ENCODE data around the gene OR6C65.
"Not testable (repeated sequence)": the region's sequence is repeated elsewhere in the genome, so short reads cannot be mapped to it uniquely, and the experiment has no call there.

The OR6C65 gene

DNA sequence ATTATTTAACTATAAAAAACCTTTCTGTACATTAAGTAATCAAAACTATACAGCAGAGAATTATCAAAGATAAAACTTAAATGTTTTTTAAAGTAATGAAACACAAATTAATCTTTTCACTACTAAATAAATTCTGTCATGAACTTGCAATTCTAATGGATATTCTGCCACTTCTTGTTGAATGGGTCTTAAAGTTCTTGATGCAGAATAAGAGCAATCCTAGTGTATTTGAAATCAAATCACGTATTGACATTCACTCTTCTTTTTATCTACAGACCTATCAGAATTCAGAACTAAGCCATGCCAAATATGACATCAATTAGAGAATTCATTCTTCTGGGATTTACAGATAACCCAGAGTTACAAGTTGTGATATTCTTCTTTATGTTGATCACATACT is at the start of gene OR6C65:
TSS of gene OR6C65 (plus strand) at position 301 of the 400 bp plus-strand sequence. CDS start at position 301, 0 bp downstream.
- no peak for DNase-seq

DNA sequence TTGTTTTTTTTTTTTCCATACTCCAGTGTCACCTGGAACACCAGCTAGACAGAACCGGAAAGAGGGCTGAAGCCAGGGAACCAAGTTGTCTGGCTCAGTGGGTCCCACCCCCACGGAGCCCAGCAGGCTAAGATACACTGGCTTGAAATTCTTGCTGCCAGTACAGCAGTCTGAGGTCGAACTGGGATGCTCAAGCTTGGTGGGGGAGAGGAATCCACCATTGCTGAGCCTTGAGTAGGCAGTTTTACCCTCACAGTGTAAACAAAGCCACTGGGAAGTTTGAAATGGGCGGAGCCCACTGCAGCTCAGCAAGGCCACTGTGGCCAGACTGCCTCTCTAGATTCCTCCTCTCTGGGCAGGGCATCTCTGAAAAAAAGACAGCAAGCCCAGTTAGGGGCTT is 45.0 kb upstream of the OR6C65 start:
- not testable (repeated sequence) for DNase-seq

DNA sequence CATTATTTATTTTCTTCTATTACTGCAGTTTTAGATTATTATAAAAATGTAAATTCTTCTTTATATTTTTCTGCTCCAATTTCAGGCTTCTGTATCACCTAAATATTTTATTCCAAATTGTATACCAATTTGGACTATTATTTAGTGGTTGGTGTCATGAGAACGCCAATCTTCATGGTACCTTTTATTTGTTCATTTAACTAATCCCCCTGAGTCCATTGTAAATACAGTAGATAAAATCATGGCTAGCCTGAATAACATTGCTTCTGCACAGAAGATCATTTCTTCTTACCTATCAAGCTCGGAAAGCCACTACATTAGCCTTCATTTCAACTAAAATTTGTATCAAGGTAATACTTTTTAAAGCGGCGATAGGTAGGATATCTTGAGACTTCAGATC is 37.7 kb upstream of the OR6C65 start, which contains the start of gene OR6C75:
TSS of gene OR6C75 (plus strand) at position 301 of the 400 bp plus-strand sequence. CDS start 2,136 bp downstream, outside the sequence.
- no peak for DNase-seq

DNA sequence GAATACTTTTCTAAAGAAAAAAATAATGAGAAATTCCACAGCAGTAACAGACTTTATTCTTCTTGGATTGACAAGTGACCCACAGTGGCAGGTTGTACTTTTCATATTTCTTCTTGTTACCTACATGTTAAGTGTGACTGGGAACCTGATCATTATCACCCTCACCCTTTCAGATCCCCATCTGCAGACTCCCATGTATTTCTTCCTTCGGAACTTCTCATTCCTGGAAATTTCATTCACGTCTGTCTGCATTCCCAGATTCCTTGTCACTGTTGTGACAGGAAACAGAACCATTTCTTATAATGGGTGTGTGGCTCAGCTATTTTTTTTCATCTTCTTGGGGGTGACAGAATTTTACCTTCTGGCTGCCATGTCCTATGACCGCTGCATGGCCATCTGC is 35.2 kb upstream of the OR6C65 start:
- DNase-seq, result no peak

DNA sequence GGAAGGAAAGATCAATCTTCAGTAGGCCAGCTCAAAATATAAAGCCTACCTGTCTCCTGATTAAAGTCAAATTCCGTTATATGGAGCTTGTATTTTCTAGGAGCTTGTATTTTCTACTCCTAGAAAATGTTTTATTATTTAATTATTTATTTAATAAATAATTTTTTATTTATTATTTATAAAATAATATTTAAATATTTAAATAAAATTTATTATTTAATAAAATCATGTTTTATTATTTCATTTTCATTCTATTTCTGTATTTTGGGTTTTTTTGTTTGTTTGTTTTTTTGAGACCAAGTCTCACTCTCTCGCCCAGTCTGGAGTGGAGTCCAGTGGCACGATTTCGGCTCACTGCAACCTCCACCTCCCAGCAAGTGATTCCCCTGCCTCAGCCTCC is 27.8 kb upstream of the OR6C65 start:
- no peak for DNase-seq

- no peak for DNase-seq
These were observed 14.4 kb upstream of the OR6C65 start for GRCh38 chr12:55385891-55386290.

GRCh38 chr12:55392032-55392795 is 8.1 kb upstream of the OR6C65 start:
- no peak for DNase-seq

DNA sequence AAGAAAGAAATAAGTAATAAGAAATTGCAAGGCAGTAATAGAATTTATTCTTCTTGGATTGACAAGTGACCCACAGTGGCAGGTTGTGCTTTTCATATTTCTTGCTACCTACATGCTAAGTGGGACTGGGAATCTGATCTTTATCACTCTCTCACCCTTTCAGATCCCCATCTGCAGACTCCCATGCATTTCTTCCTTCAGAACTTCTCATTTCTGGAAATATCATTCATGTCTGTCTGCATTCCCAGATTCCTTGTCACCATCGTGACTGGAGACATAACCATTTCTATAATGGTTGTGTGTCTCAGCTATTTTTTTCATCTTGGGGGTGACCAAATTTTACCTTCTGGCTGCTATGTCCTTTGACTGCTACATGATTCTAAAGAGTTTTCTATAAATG is 4.0 kb upstream of the OR6C65 start:
- no peak for DNase-seq

- no peak for DNase-seq
These were observed 7.5 kb downstream of the OR6C65 start for GRCh38 chr12:55407866-55408265.

DNA sequence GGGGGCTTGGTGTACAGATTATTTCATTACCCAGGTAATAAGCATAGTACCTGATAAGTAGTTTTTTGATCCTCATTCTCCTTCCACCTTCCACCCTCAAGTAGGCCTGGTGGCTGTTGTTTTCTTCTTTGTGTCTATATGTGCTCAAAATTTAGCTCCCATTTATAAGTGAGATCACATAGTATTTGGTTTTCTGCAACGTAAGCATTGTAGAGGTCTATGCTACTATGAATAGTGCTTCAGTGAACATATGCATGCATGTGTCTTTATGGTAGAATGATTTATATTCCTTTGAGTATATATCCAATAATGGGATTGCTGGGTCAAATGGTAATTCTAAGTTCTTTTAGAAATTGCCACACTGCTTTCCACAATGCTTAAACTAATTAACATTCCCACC is 8.8 kb downstream of the OR6C65 start:
- not testable (repeated sequence) for DNase-seq

GRCh38 chr12:55412138-55412537 is 11.8 kb downstream of the OR6C65 start:
- not testable (repeated sequence) for DNase-seq

DNA sequence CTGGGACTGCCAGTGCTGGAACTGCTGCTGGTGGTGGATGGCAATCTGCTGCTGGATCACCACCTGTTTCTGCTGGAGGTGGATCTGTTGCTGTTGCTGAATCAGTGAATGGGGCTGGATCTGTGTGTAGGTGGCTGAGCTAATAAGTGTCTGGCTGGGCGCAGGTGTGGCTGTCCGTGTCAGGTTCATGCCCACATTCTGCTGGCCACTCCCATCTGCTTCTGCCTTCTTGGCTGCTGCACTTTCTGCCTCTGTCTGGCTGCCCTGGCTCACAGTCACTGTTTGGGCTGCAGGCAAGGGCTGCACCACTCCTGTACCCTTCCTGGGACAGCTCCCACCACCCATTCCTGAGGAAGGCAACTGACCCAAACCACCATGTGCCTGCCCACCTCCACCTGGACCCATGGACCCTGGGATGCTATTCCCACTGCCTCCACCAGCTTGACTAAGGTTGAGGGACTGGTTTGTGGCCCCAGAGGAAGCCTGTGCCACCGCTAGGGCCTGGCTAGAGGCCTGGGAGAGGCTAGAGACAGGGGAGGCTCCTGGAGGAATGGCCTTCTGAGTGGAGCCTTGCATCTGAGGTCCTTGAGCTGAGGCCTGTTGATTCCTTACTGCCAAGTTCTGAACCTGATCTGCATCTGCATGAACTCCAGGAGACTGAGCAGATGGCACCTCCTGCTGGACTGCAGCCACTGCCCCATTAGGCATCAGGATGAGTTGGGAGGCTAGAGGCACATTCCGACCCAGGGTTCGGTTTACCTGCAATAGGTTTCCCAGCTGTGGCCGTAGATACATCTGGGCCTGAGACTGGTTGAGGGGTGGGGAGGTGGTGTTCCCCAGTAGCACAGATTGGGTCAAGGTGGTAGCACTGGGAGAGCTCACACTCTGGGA is 13.4 kb downstream of the OR6C65 start:
- DNase-seq, result not testable (repeated sequence)

DNA sequence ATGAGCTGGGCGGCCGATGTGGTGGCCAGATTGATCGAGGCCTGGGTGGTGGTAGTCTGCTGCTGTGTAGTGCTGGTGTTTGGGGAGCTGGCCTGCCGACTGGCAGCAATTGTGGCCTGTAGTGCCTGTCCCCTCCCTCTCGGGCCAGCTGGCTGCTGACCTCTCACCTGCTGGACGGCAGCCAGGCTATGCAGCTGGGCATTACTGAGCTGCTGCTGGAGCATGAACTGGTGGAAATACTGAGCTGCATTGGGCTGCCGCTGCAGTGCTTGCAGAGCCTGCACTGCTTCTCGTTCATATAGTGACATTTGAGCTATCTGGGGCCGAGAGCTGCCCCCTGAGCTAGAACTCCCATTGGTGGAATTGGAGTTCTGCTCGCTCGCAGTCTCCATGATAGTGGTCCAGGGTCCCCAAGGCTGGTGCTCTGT is 14.1 kb downstream of the OR6C65 start:
- DNase-seq, result not testable (repeated sequence)

DNA sequence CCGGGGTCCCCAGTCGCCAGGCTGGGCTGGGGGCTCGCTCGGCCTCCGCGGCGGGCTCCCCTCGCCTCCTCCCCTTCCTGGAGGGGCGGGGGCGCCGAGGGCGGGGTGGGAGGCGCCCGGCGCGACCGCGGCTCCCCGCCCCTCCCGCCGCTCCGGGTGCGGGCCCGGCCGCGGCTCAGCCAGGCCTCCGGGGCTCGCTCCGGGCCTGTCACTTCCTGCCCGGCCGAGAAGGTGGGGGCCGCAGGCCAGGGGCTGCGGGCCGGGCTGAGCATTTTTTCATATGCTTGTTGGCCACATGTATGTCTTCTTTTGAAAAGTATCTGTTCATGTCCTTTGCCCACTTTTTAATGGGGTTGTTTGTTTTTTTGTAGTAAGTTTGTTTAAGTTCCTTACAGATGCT is 14.6 kb downstream of the OR6C65 start:
- DNase-seq, result not testable (repeated sequence)

DNA sequence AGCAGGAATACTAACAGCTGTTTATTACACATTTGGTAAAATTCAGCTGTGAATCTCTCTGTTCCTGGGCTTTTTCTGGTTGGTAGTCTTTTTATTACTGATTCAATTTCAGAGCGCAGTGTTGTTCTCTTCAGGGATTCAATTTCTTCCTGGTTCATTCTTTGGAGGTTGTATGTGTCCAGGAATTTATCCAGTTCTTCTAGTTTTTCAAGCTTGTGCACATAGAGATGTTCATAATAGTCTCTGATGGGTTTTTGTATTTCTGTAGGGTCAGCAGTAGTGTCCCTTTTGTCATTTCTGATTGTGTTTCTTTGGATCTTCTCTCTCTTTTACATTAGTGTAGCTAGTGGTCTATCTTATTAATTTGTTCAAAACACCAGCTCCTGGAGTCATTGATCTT is 16.6 kb downstream of the OR6C65 start:
- no peak for DNase-seq

DNA sequence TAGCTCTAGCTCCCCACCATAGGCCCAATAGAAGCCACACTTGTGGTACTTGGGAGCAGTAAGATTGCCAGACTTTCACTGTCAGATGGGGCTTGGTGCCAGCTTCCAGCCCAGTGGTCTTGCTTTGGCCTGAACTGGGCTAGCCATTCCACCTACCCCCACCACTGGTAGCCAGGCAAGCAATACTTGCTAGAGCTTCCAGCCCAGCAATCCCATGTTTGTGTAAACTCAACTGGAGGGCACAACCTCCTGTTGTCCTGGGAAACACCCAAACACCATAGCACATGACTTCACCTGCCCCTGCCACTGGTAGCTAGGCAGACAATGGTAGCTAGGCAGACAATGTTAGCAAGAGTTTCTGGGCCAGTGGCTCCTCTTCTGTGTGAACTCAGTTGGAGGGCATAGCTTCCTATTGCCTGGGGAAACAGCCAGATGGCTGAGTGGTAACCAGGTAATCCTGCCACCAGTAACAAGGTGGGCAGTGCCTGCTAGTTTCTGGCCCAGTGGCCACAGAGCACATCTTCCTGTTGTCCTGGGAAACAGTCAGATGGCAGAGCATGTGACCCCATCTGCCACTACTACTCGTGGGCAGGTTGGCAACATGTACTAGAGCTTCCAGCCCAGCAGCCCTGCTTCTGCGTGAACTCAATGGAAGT is 20.1 kb downstream of the OR6C65 start:
- DNase-seq, result no peak

DNA sequence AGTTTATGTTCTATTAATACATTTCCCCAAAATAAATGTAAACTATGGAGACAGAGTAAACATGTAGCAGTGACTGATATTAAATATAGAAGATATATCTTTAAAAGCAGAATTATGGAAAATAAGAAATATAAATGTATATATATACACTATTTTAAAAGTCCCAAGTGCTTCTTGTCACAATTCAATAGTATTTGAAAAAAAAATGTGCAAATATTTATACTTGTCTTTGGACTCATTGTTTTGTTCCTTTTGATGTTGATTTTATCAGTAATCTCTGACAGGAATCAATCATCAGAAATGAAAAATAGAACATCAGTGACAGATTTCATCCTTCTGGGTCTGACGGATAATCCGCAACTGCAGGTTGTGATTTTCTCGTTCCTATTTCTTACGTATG is 25.6 kb downstream of the OR6C65 start, which contains the start of gene OR6C76:
TSS of gene OR6C76 (plus strand) at position 301 of the 400 bp plus-strand sequence. CDS start at position 301, 0 bp downstream.
- no peak for DNase-seq

DNA sequence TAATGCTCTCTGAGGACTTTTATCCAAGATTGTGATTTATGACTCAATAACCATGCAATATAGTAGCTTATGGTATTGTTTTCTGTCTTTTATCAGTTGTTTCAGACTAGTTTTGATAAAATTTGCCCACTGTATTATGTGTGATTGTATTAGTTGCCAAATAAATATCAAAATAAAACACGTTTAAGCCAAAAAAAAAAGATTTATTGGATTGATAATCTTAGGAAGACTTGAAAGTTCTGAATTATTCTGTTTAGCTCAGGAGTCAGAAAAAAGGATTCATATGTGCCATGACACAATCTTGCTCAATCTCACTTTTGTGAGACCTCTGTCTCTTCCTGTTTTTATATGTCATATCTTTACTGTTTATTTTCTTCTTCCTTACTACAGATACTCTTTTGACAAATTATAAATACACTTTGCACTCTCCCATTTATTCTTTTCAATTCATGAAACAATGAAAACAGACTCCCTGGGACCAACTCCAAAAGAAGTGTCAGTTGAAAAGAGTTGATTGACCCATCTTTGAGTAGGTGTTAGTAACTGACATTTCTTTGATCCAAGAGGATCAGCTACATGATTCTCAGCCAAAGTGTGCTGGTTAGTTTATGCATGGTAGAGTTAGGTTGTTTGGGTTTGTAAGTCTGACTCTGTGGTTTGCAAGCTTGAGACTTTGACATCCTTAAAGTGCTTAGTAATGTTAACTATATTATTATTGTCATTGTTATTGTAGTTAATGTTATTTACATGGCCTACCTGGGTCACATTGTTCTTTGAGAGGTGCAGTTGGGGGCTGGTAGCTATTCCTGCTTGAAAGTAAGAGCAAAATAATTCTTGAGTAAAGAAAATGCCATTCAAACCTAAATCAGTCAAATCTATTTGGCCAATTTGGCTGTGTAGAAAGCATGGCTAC is 28.3 kb downstream of the OR6C65 start:
- no peak for DNase-seq

DNA sequence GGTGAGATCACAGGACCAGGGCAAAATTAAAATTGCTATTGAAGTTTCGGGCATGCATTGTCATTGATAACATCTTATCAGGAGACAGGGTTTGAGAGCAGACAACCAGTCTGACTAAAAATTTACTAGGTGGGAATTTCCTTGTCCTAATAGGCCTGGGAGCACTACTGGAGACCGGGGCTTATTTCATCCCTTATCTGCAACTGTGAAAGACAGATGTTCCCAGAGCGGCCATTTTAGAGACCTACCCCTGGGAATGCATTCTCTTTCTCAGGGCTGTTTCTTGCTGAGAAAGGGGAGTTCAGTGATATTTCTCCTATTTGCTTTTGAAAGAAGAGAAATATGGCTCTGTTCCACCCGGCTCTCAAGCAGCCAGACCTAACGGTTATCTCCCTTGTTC is 40.9 kb downstream of the OR6C65 start:
- DNase-seq, result not testable (repeated sequence)

- DNase-seq, result no peak
These were observed 43.4 kb downstream of the OR6C65 start, which contains the start of gene OR6C2 for GRCh38 chr12:55443776-55444175. Gene OR6C2 (plus strand): TSS chr12:55444076. CDS start chr12:55452214, 8,138 bp downstream.

GRCh38 chr12:55445357-55445756 is 45.0 kb downstream of the OR6C65 start:
- no peak for DNase-seq

DNA sequence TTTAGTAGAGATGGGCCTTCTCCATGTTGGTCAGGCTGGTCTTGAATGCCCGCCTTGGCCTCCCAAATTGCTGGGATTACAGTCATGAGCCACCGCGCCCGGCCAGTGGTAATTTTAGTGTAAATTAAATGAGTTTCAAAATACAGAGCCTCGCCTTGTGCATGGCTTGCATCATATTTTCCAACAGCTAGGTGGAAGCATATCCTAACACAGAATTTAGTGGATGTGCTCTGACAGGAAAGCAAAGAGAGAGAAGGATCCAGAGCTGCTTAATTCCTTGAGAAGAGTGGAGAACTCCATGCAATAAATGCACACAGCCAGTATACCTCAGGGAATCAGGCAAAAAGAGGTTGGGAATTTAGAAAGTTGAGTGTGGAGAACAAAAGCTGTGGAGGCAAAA is 46.0 kb downstream of the OR6C65 start:
- no peak for DNase-seq

Measured in hematopoietic multipotent progenitor cell treated with erythropoietin and hydrocortisone succinate and interleukin-3 and kit ligand, for 6 days (in vitro differentiated cells).